Hematopoietic multipotent progenitor cell treated with erythropoietin and hydrocortisone succinate and interleukin-3 and kit ligand, for 8 days (in vitro differentiated cells): Measurements from ENCODE around the gene P2RX1.

ENCODE experiments used
- DNase-seq: peaks from one replicate; pipeline ENCODE4 v3.0.0-alpha.2; 2015

Gene P2RX1

GRCh38 chr17:3903051-3903825 is 13.0 kb downstream of the P2RX1 start:
- no peak for DNase-seq

DNA sequence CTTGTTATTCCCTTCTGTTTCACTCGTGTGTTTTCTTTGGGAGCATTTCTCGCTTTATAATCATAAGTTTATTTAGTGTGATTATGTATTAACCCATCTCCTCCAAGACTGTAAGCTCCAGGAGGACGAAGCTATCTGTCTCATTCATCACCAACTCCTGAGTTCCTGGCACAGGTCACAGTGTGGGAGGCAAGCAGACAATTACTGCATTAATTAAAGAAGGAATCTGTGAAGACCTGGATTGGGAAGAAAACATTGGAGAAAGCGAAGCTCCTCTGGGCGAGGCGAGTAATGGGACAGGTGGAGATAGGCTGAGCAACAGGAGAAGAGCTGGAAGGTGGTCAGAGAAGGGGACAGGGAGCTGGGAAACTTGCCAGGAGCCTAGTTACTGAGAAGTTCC is 15.6 kb downstream of the P2RX1 start:
- no peak for DNase-seq

GRCh38 chr17:3897731-3898130 is 18.5 kb downstream of the P2RX1 start:
- no peak for DNase-seq

GRCh38 chr17:3896968-3897235 is 19.4 kb downstream of the P2RX1 start:
- no peak for DNase-seq

GRCh38 chr17:3896108-3896967 is 19.9 kb downstream of the P2RX1 start:
- DNase-seq, result no peak

- DNase-seq, result no peak
Observed at GRCh38 chr17:3895354-3895753, 20.9 kb downstream of the P2RX1 start.

- no peak for DNase-seq
Observed at GRCh38 chr17:3894911-3895343, 21.3 kb downstream of the P2RX1 start.

- DNase-seq, result no peak
Observed at GRCh38 chr17:3894188-3894587, 22.1 kb downstream of the P2RX1 start.

GRCh38 chr17:3893720-3894116 is 22.5 kb downstream of the P2RX1 start:
- DNase-seq, result no peak

GRCh38 chr17:3893003-3893719 is 23.1 kb downstream of the P2RX1 start, which contains the start of gene CAMKK1:
Gene CAMKK1, minus strand, starts transcription at chr17:3893053. Its CDS starts 7,366 bp downstream, at chr17:3885687.
- DNase-seq, result peak; percentile 87

DNA sequence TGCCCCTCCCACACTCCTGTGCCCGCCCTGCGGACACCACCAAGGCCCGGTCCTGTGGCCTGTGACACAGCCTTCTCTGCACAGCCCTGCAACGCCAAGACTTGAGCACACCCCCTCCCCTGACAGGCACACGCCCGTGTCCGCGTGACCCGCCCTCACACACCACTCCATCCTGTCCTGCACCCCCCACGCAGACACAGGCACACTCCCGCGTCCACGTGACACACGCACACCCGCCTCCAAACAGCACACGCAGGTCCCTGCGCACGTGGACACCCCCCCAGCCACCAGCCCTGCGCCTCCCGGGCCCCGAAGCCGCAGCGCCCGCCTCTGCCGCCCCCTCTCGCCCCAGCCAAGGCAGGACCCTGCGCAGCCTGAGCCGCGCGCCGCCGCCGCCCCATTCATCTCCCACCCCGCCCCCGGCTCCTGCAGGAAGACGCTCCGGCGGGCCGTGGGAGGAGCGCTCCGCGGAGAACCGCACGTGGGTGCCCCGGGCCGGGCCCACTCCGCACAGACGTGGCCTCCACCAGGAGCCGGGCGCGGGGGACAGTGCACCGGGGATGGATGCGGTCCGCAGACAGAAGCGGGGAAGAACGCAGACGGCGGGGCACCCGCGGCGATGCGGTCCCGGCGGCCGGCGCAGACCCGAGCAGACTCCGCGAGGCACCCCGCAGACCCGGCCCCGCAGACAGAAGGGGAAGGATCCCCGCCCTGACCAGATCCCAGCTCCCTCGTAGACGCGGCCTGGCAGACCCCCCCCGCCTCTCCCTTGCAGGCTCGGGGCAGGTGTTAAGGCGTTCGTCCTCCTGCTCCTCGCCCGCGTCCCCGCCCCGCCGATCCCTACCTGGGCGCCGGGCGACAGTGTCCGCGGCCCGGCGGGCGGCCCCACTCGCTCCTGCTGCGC is 23.9 kb downstream of the P2RX1 start:
- DNase-seq, result peak; percentile 71

DNA sequence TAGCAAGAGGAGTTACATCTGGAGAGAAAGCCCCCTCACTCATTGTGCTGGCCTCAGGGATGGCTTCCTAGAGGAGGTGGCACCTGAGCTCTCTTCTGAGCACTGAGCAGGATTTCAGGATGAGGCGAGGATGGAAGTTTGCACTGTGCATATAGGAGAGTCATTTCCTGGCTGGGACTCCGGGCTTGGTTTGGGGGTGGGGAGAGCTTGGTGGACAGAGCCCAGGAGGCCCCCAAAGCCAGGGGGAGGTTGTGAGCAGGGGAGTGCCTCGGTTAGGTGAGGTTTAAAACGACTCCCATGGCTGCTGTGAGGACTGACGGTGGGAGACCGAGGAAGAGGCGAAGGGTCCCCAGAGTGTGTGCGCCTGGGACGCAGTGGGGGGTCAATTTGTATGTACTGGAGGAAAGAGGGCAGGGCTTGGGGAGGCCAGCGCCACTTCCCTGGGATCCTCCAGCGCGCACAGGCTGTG is 24.6 kb downstream of the P2RX1 start:
- DNase-seq, result no peak

DNA sequence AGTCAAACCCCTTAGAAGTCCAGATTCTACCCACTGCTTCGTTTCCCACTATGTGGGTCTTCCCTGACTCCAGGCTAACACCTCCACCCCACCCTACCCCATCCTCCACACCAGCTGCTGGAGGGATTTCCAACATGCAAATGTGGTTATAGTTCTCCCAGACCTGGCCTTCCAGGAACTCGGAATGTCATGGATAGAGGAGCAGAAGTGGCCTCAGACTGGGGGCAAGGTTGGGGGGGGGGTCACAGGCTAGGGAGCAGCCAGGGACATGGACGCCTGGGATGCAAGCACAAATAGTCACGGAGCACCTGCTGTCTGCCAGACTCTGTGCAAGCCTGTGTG is 25.4 kb downstream of the P2RX1 start:
- no peak for DNase-seq

- peak; percentile 32 for DNase-seq
Observed at GRCh38 chr17:3890082-3890877, 26.0 kb downstream of the P2RX1 start.

GRCh38 chr17:3889325-3890012 is 26.8 kb downstream of the P2RX1 start:
- no peak for DNase-seq

GRCh38 chr17:3888343-3889171 is 27.7 kb downstream of the P2RX1 start:
- no peak for DNase-seq

DNA sequence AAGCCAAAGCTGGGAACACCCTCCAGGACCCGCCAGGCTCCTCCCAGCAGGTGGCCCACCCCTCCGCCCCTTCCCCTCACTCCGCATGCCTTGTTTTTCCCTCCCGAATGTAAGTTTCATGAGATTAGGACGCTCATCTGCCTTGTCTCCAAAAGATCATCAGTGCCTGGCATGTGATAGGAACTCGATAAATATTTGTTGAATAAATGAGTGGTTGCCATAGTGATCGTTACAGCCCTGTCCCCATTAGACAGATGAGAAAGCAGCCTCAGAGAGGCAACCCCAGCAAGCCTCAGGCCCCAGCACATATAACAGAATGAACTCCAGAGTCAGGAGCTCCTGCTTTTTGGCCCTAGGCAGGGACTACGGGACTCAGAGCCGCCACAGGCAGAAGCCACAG is 28.5 kb downstream of the P2RX1 start:
- DNase-seq, result no peak

GRCh38 chr17:3887394-3887793 is 28.9 kb downstream of the P2RX1 start:
- DNase-seq, result no peak

DNA sequence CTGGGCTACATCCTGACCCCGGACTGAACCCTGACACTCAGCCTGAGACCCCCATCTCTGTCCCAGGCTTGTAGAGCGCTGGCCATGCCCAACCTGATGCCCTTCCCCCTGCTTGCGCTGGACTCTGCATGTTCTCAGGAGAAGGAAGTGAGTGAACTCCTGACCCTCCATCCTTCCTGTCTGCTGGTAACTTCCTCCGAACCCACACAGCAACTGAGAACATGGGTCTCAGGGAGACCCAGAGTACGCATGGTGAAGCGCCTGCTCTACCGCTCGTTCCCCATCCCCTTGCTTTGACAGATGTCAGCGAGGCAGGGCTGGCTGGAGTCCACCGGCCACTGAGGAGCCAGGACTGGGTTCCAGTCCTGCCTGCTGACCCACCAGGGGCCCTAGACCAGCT is 29.5 kb downstream of the P2RX1 start:
- no peak for DNase-seq

DNA sequence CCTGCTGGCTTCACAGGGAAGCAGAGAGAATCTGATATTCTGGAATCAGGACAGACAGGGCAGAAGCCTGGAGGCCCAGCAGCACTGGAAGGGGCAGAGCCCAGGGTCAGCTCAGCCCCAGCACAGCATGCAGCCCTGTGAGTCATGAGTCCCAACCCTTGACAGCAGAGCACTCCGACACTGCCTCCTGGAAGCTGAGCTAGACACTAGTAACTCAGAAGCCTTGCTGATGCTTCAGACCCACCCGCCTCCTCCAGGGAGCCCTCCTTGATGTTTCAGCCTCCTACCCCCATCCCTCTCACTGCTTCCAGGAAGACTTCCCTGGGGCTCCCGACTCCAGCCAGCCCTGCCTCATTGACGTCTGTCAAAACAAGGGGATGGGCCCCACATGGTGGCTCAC is 30.3 kb downstream of the P2RX1 start:
- DNase-seq, result no peak
